Ureter (tissue), 1 donor: ENCODE results near the gene TBR1. TPM values are rescaled to one million over a fixed set of nuclear protein-coding genes. Genes with fewer than 3 reads are reported as not detected.

ENCODE experiments used
- DNase-seq: peaks from one replicate; pipeline ENCODE4 v3.0.0-alpha.2; 2020; ENCODE audit warnings: low spot score
- total RNA-seq: library from RNA; stranded (reverse); gene quantifications from one replicate; pipeline ENCODE4 v1.2.4, GENCODE V29; 2023
- donor health status: DM: yes; HTN: yes; CAD: no.

TBR1 gene
- not detected for total RNA-seq

- no peak for DNase-seq
Observed at GRCh38 chr2:161415987-161416707, at the start of gene TBR1. Gene TBR1 (plus strand): TSS chr2:161416297. CDS start chr2:161416411, 114 bp downstream.

GRCh38 chr2:161367675-161368074 lies 48.4 kb upstream of the TBR1 start:
- DNase-seq, result no peak

- DNase-seq, result no peak
Observed at GRCh38 chr2:161369311-161369710, 46.8 kb upstream of the TBR1 start.

- DNase-seq, result no peak
Observed at GRCh38 chr2:161370981-161371380, 45.1 kb upstream of the TBR1 start.

GRCh38 chr2:161371869-161372268 lies 44.2 kb upstream of the TBR1 start:
- no peak for DNase-seq

- DNase-seq, result no peak
Observed at GRCh38 chr2:161373942-161374341, 42.2 kb upstream of the TBR1 start.

GRCh38 chr2:161374446-161374845 lies 41.7 kb upstream of the TBR1 start:
- no peak for DNase-seq

- no peak for DNase-seq
Observed at GRCh38 chr2:161379740-161380139, 36.4 kb upstream of the TBR1 start.

GRCh38 chr2:161381546-161381945 lies 34.6 kb upstream of the TBR1 start:
- DNase-seq, result no peak

GRCh38 chr2:161382747-161383146 lies 33.4 kb upstream of the TBR1 start:
- DNase-seq, result no peak

- no peak for DNase-seq
Observed at GRCh38 chr2:161384864-161385263, 31.2 kb upstream of the TBR1 start.

GRCh38 chr2:161386228-161386824 lies 29.8 kb upstream of the TBR1 start:
- DNase-seq, result no peak

GRCh38 chr2:161388146-161388779 lies 27.8 kb upstream of the TBR1 start:
- no peak for DNase-seq

GRCh38 chr2:161391737-161392506 lies 24.2 kb upstream of the TBR1 start:
- DNase-seq, result no peak

GRCh38 chr2:161400076-161400475 lies 16.0 kb upstream of the TBR1 start:
- DNase-seq, result no peak

- no peak for DNase-seq
Observed at GRCh38 chr2:161402297-161402696, 13.8 kb upstream of the TBR1 start.

- DNase-seq, result no peak
Observed at GRCh38 chr2:161406316-161406715, 9.8 kb upstream of the TBR1 start.

GRCh38 chr2:161407597-161407996 lies 8.5 kb upstream of the TBR1 start:
- DNase-seq, result no peak

GRCh38 chr2:161409308-161409907 lies 6.7 kb upstream of the TBR1 start:
- DNase-seq, result no peak

GRCh38 chr2:161412346-161412745 lies 3.8 kb upstream of the TBR1 start:
- no peak for DNase-seq

- DNase-seq, result no peak
Observed at GRCh38 chr2:161414042-161415033, 1.8 kb upstream of the TBR1 start.
